VCaP (cell line): ENCODE measurements around the gene SMIM12.

Source experiments
- H3K27ac ChIP-seq: fragments of 450-650 bp; 2 replicates; pipeline ENCODE4 v1.5.1; 2017
- TF ChIP-seq, protein P1 (sequence below): fragments of 450-650 bp; conservative IDR thresholded peaks from 2 replicates; pipeline ENCODE4 v1.5.1; 2017; ENCODE audit warnings: mild to moderate bottlenecking, moderate library complexity

Gene SMIM12

DNA sequence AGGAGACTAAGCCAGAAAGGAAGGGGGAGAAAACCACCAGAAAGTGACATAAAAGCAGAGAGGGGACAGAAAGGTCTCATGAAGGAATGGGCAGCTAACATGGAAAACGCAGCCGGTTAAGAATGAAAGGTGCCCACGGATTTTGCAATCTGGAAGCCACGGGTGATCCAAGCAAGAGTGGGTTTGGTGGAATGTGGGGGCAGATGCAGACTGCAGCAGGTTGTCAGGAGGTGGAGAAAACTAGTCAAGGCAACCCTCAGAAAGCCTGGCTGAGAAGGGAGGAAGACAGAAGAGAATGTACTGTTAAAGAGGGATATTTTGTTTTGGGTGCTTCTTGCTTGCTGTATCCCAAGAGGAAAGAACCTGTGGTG is 12.6 kb upstream of the SMIM12 start:
- H3K27ac ChIP-seq, result no peak overlapping the region
- TF ChIP-seq, protein P1, sequence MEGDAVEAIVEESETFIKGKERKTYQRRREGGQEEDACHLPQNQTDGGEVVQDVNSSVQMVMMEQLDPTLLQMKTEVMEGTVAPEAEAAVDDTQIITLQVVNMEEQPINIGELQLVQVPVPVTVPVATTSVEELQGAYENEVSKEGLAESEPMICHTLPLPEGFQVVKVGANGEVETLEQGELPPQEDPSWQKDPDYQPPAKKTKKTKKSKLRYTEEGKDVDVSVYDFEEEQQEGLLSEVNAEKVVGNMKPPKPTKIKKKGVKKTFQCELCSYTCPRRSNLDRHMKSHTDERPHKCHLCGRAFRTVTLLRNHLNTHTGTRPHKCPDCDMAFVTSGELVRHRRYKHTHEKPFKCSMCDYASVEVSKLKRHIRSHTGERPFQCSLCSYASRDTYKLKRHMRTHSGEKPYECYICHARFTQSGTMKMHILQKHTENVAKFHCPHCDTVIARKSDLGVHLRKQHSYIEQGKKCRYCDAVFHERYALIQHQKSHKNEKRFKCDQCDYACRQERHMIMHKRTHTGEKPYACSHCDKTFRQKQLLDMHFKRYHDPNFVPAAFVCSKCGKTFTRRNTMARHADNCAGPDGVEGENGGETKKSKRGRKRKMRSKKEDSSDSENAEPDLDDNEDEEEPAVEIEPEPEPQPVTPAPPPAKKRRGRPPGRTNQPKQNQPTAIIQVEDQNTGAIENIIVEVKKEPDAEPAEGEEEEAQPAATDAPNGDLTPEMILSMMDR, result no peak

- TF ChIP-seq, protein P1, result no peak
- no peak overlapping the region for H3K27ac ChIP-seq
Observed at GRCh38 chr1:34871443-34872132, 12.0 kb upstream of the SMIM12 start.

DNA sequence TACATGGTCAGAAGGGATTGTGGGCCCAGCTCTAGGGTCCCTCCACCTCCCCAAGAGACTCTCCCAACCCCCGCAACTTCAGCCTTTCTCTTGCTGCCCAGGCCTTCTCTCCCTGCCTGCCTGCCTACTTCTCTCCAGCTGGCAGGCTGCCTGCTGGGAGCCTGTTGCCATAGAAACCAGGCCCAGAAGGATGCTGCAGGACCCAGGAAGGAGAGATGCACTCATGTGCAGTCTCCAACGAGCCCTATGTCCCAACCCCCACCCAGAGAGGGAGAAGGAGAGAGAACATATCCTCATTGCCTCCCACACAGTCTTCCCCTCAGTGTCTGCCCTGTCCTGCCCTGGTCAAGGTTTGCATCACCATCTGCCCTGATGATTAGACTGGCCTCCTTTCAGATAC is 10.8 kb upstream of the SMIM12 start:
- H3K27ac ChIP-seq, result no peak overlapping the region
- TF ChIP-seq, protein P1, result no peak

- TF ChIP-seq, protein P1, result no peak
- no peak overlapping the region for H3K27ac ChIP-seq
Observed at GRCh38 chr1:34869760-34870159, 10.2 kb upstream of the SMIM12 start.

DNA sequence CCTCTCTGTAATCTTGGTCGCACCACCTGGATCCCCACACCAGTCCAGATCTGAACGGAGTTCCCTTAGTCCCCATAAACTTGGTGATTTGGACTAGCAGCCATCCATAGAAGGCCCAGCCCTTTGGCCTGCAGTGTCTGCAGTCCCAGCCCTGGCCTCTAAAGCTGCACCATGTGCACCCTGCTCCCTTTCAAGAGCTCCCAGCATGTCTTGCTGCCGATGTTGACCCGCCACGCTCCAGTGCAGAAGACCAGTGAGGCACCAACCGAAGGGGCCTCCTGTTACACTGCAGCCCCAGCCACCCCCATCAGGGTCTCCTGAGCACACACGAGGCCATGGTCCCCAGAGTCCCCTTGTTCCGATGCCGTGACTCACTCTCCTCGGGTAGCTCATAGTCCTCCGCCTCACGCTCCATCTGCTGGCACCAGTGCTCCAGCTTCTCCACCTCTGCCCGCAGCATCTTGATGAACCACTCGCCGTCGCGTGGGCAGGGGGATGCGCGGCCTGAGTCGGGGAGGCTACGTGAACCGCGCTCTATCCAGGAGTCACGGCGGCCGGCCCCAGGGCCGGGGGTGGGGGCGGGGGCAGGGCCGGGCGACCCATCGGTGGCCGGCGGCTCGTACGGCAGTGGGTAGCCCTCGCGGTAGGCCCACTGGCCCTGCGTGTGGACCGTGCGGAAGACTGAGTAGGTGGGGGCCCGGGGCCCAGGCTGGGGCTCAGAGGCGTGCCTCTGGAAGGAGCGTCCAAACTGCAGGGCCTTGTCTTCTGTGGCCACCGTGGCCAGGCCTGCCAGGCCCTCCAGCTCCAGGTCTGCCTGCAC is 8.9 kb upstream of the SMIM12 start:
- H3K27ac ChIP-seq, result no peak overlapping the region
- TF ChIP-seq, protein P1, result no peak

- TF ChIP-seq, protein P1, result no peak
- H3K27ac ChIP-seq, result no peak overlapping the region
Observed at GRCh38 chr1:34867415-34867814, 7.9 kb upstream of the SMIM12 start.

DNA sequence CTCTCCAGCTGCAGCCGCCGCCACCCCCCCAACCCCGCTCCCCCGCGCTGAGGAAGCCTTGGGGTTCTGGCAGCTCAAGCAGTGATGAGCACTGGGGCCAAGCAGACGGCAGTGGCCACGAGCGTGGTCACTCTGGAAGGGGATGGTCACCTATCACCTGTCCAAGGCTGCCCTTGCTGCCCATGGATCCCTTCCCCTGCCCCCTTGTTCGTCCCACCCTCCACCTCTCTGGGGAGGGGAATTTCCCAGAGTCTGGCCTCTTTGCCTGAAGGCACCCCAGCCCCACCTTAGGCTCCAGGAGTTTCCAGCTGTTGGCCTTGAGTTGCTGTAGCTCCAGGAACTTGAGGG is 7.2 kb upstream of the SMIM12 start:
- TF ChIP-seq, protein P1, result no peak

More for the DNA sequence above, 7.2 kb upstream of the SMIM12 start:
- H3K27ac ChIP-seq, result peak overlapping the region; percentile 92
